ENCODE measurements around the gene ATP8A1. TPM values are rescaled to one million over a fixed set of nuclear protein-coding genes. Genes with fewer than 3 reads are reported as not detected.
A peak's percentile ranks its signal among the peaks of the same experiment; 100 is the strongest.

The ATP8A1 gene
- total RNA-seq (2021; ENCODE audit: unreplicated experiment) (0.80 TPM), Bru-seq, nascent RNA (percentile 27 among the genes with signal in this experiment), BruChase-seq, experiment 1, labeled RNA remaining after a 2-hour chase (percentile 27 among the genes with signal in this experiment), BruChase-seq, experiment 2, labeled RNA remaining after a 6-hour chase (percentile 27 among the genes with signal in this experiment)
- 0.24 TPM for polyA plus RNA-seq (2012; ENCODE audit: insufficient read length)
- long read RNA-seq, partial matches to known transcripts = 0 of 1 reads
- long read RNA-seq, other reads (novel, unspliced or antisense) = 1 of 1 reads

DNA sequence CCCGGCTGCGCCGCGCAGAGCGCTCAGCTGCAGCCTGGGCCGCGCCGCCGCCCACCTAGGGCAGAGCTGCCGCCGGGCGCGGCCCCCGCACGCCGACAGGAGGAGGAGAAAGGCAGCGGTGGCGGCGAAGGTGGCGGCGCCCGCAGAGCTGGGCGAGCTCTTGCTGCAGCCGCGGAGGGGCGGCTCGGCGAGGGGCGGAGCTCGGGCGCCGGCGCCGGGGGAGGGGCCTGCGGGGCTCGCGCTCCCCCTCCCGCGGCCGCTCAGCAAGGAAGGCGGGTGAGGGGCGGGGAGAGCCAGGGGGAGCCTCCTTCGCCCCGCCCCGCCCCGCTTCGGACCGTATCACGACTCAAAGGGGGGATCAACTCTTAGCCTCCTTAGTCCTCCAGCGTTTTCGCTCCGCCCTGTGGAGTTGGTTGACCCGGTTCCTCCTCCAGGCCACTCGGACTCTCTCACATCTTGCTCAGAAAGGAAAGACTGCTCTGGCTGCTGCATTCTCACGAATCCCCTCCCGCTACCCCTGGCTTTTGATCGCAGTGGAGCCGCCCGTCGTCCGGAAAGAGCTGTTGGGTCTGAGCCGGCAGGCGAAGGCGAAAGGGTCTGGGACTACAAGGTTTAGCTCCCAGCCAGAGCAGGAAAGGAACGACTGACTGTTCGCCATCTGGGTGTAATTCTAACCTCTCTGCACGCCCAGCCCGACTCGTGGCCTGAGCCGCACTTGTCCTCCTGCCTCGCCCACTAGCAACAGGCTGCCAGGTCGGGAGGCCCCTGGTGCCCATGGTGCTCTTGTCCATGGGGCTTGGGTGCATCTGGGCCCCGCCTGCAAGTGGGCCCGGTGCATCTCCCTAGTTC lies at the start of gene ATP8A1:
TSS of gene ATP8A1 (minus strand) at position 162 of the 849 bp plus-strand sequence. CDS start 232 bp downstream, outside the sequence.
- Histone ChIP-seq H3K4me1 (ENCODE audit: control insufficient read depth, insufficient read depth, low read length) (no peaks in the 10 kb centered on the region; the same call in 1 of the 2 replicates), H3K36me3 (ENCODE audit: control insufficient read depth, insufficient read depth, low read length) (no peaks in the 10 kb centered on the region), H3K27me3 (ENCODE audit: control insufficient read depth, insufficient read depth, low read length) (no peaks in the 10 kb centered on the region), H3K9me3 (ENCODE audit: control insufficient read depth, insufficient read depth, low read depth, low read length) (no peaks in the 10 kb centered on the region), H3K4me3 (ENCODE audit: low read depth in 2 of 2, low read length in 2 of 2) (peak within 1 kb of the TSS; percentile 57 to 72), H3K27ac (ENCODE audit: low read length) (peak within 1 kb of the TSS; percentile 86)
- no TSS peak for BruUV-seq (replicated peaks)
- ChIA-PET POLR2A (no interaction called here), CTCF (no interaction called here)
- ATAC-seq = peak; percentile 96
- peak; percentile 42 for DNase-seq (ENCODE audit: low read depth, low spot score)
- in situ Hi-C loops (cut with HindIII; ENCODE audit: low pct_unique_long_range_greater_than_20kb, low sequenced_read_pairs) = no loop called here
- intact Hi-C loops (cut with micrococcal nuclease; ENCODE audit: unreplicated experiment) = no loop called here
- no peak for TF ChIP-seq SIN3A (IDR thresholded peaks at IDR 0.05; ENCODE audit: borderline replicate concordance, insufficient read depth, low read depth, low read length)
- TF ChIP-seq POLR2AphosphoS5 (IDR thresholded peaks at IDR 0.05; ENCODE audit: low read depth, low read length) = peak; percentile 70; the same call in 1 of the 2 replicates
- TF ChIP-seq TCF7L2 (IDR thresholded peaks at IDR 0.05; ENCODE audit: low read depth, low read length) = no peak
- TF ChIP-seq, protein P1, sequence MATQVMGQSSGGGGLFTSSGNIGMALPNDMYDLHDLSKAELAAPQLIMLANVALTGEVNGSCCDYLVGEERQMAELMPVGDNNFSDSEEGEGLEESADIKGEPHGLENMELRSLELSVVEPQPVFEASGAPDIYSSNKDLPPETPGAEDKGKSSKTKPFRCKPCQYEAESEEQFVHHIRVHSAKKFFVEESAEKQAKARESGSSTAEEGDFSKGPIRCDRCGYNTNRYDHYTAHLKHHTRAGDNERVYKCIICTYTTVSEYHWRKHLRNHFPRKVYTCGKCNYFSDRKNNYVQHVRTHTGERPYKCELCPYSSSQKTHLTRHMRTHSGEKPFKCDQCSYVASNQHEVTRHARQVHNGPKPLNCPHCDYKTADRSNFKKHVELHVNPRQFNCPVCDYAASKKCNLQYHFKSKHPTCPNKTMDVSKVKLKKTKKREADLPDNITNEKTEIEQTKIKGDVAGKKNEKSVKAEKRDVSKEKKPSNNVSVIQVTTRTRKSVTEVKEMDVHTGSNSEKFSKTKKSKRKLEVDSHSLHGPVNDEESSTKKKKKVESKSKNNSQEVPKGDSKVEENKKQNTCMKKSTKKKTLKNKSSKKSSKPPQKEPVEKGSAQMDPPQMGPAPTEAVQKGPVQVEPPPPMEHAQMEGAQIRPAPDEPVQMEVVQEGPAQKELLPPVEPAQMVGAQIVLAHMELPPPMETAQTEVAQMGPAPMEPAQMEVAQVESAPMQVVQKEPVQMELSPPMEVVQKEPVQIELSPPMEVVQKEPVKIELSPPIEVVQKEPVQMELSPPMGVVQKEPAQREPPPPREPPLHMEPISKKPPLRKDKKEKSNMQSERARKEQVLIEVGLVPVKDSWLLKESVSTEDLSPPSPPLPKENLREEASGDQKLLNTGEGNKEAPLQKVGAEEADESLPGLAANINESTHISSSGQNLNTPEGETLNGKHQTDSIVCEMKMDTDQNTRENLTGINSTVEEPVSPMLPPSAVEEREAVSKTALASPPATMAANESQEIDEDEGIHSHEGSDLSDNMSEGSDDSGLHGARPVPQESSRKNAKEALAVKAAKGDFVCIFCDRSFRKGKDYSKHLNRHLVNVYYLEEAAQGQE (IDR thresholded peaks at IDR 0.05; ENCODE audit: insufficient read depth in 1 of 2, low read depth in 2 of 2, low read length in 1 of 2) = no peak
- TF ChIP-seq, protein P2, sequence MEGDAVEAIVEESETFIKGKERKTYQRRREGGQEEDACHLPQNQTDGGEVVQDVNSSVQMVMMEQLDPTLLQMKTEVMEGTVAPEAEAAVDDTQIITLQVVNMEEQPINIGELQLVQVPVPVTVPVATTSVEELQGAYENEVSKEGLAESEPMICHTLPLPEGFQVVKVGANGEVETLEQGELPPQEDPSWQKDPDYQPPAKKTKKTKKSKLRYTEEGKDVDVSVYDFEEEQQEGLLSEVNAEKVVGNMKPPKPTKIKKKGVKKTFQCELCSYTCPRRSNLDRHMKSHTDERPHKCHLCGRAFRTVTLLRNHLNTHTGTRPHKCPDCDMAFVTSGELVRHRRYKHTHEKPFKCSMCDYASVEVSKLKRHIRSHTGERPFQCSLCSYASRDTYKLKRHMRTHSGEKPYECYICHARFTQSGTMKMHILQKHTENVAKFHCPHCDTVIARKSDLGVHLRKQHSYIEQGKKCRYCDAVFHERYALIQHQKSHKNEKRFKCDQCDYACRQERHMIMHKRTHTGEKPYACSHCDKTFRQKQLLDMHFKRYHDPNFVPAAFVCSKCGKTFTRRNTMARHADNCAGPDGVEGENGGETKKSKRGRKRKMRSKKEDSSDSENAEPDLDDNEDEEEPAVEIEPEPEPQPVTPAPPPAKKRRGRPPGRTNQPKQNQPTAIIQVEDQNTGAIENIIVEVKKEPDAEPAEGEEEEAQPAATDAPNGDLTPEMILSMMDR (IDR thresholded peaks at IDR 0.05) = no peak

DNA sequence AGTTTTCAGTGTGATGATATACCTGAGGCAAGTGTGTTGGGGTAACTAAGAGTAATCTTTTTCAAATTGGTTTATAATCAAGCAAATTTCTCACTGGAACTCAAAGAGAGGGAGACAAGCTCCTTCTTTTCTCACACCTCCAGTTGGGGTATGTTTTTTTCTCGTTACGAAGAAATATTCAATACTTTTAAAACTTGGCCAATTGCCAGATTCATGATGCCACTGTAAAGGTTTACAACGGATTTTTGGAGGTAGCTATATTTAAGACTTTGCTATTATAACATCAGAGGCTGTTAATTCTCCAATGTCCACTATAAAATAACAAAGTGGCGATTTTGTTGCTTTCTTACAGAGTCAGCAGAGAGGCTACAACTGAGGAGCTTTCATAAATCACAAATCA lies 49.2 kb upstream of the ATP8A1 start:
- no peak overlapping the region for H3K27ac ChIP-seq (ENCODE audit: low read length)
- CTCF ChIA-PET = no interaction called here
- no peaks in the 10 kb centered on the region for H3K36me3 ChIP-seq (ENCODE audit: control insufficient read depth, insufficient read depth, low read length)
- DNase-seq (ENCODE audit: low read depth, low spot score) (no peak), ATAC-seq (no peak)
- POLR2A ChIA-PET = no interaction called here
- TF ChIP-seq SIN3A (IDR thresholded peaks at IDR 0.05; ENCODE audit: borderline replicate concordance, insufficient read depth, low read depth, low read length) (no peak), TCF7L2 (IDR thresholded peaks at IDR 0.05; ENCODE audit: low read depth, low read length) (no peak), POLR2AphosphoS5 (IDR thresholded peaks at IDR 0.05; ENCODE audit: low read depth, low read length) (no peak)
- TF ChIP-seq, protein P2 (IDR thresholded peaks at IDR 0.05) = no peak
- TF ChIP-seq, protein P1 (IDR thresholded peaks at IDR 0.05; ENCODE audit: insufficient read depth in 1 of 2, low read depth in 2 of 2, low read length in 1 of 2) = no peak
- intact Hi-C loops (cut with micrococcal nuclease; ENCODE audit: unreplicated experiment) (no loop called here), in situ Hi-C loops (cut with HindIII; ENCODE audit: low pct_unique_long_range_greater_than_20kb, low sequenced_read_pairs) (no loop called here)
- H3K4me3 ChIP-seq (ENCODE audit: low read depth in 2 of 2, low read length in 2 of 2) = no peak overlapping the region
- BruUV-seq (replicated peaks) = no TSS peak
- H3K4me1 ChIP-seq (ENCODE audit: control insufficient read depth, insufficient read depth, low read length) = no peaks in the 10 kb centered on the region
- H3K27me3 ChIP-seq (ENCODE audit: control insufficient read depth, insufficient read depth, low read length) = no peaks in the 10 kb centered on the region
- H3K9me3 ChIP-seq (ENCODE audit: control insufficient read depth, insufficient read depth, low read depth, low read length) = no peaks in the 10 kb centered on the region
